Measurements from ENCODE around the gene CARD16.

- no peak for TF ChIP-seq EZH2phosphoT487 (IDR thresholded peaks at IDR 0.05; ENCODE audit: borderline replicate concordance, low read length)
- no peak for TF ChIP-seq CTCF (IDR thresholded peaks at IDR 0.05; ENCODE audit: low read depth, low read length, poor library complexity, severe bottlenecking)
These were observed 9.8 kb upstream of the CARD16 start for GRCh38 chr11:105054723-105055493.

Measured in DOHH2 (cell line).